ENCODE measurements around the gene CMTM3. TPM values are rescaled to one million over a fixed set of nuclear protein-coding genes. Genes with fewer than 3 reads are reported as not detected.

Gene CMTM3
- total RNA-seq, 4 donors from 2014 or later = 15.7 to 24.9 (median 19.3) TPM

GRCh38 chr16:66636199-66636598 lies 31.7 kb downstream of the CMTM3 start:
- peaks cover 0 to 14% of the 10 kb centered on the region in 2 donors for H3K36me3 ChIP-seq
- H3K9me3 ChIP-seq = no peaks in the 10 kb centered on the region
- H3K27me3 ChIP-seq = no peaks in the 10 kb centered on the region
- H3K27ac ChIP-seq = no peak overlapping the region
- WGBS, 2 donors (ENCODE audit: low coverage in 1 of 2) = 73 to 92% methylated on average over 2 to 5 of the region's 5 CpGs
- no peak for ATAC-seq
- no peak overlapping the region for H3K4me3 ChIP-seq
- TF ChIP-seq POLR2AphosphoS5 (IDR thresholded peaks at IDR 0.05) (no peak), CTCF (IDR thresholded peaks at IDR 0.05) (no peak), POLR2A (IDR thresholded peaks at IDR 0.05) (no peak), EP300 (IDR thresholded peaks at IDR 0.05) (no peak)
- H3K4me1 ChIP-seq = no peaks in the 10 kb centered on the region

GRCh38 chr16:66637806-66638205 lies 33.3 kb downstream of the CMTM3 start:
- Histone ChIP-seq H3K36me3 (peaks cover 0 to 14% of the 10 kb centered on the region in 2 donors), H3K4me1 (no peaks in the 10 kb centered on the region), H3K4me3 (no peak overlapping the region), H3K9me3 (no peaks in the 10 kb centered on the region), H3K27ac (no peak overlapping the region), H3K27me3 (no peaks in the 10 kb centered on the region)
- WGBS, 2 donors (ENCODE audit: low coverage in 1 of 2) = 90 to 97% methylated on average over 2 to 3 of the region's 3 CpGs
- TF ChIP-seq CTCF (IDR thresholded peaks at IDR 0.05) = no peak
- no peak for TF ChIP-seq POLR2AphosphoS5 (IDR thresholded peaks at IDR 0.05)
- TF ChIP-seq EP300 (IDR thresholded peaks at IDR 0.05) = no peak
- TF ChIP-seq POLR2A (IDR thresholded peaks at IDR 0.05) = no peak
- no peak for ATAC-seq

- Histone ChIP-seq H3K4me1 (no peaks in the 10 kb centered on the region), H3K27me3 (no peaks in the 10 kb centered on the region), H3K9me3 (no peaks in the 10 kb centered on the region), H3K4me3 (no peak overlapping the region), H3K36me3 (peaks cover 0 to 8% of the 10 kb centered on the region in 2 donors), H3K27ac (no peak overlapping the region)
- ATAC-seq = no peak
- TF ChIP-seq CTCF (IDR thresholded peaks at IDR 0.05) (no peak), POLR2AphosphoS5 (IDR thresholded peaks at IDR 0.05) (no peak), EP300 (IDR thresholded peaks at IDR 0.05) (no peak), POLR2A (IDR thresholded peaks at IDR 0.05) (no peak)
- WGBS, 2 donors (ENCODE audit: low coverage in 1 of 2) = 81 to 87% methylated on average over 5 to 6 of the region's 6 CpGs
Observed at GRCh38 chr16:66639091-66639885, 34.8 kb downstream of the CMTM3 start.

- TF ChIP-seq POLR2AphosphoS5 (IDR thresholded peaks at IDR 0.05) (no peak), EP300 (IDR thresholded peaks at IDR 0.05) (no peak), POLR2A (IDR thresholded peaks at IDR 0.05) (no peak), CTCF (IDR thresholded peaks at IDR 0.05) (no peak)
- Histone ChIP-seq H3K36me3 (no peaks in the 10 kb centered on the region), H3K27me3 (no peaks in the 10 kb centered on the region), H3K4me3 (no peak overlapping the region), H3K4me1 (no peaks in the 10 kb centered on the region), H3K27ac (no peak overlapping the region), H3K9me3 (no peaks in the 10 kb centered on the region)
- WGBS, 2 donors (ENCODE audit: low coverage in 1 of 2) = 83 to 93% methylated on average over 1 to 3 of the region's 3 CpGs
- no peak for ATAC-seq
Observed at GRCh38 chr16:66640724-66641314, 36.3 kb downstream of the CMTM3 start.

GRCh38 chr16:66641387-66641786 lies 36.9 kb downstream of the CMTM3 start:
- Histone ChIP-seq H3K27ac (no peak overlapping the region), H3K4me3 (no peak overlapping the region), H3K27me3 (no peaks in the 10 kb centered on the region), H3K9me3 (no peaks in the 10 kb centered on the region), H3K36me3 (no peaks in the 10 kb centered on the region), H3K4me1 (no peaks in the 10 kb centered on the region)
- TF ChIP-seq POLR2AphosphoS5 (IDR thresholded peaks at IDR 0.05) (no peak), EP300 (IDR thresholded peaks at IDR 0.05) (no peak), CTCF (IDR thresholded peaks at IDR 0.05) (no peak), POLR2A (IDR thresholded peaks at IDR 0.05) (no peak)
- WGBS, 2 donors (ENCODE audit: low coverage in 1 of 2) = 83 to 88% methylated on average over 1 of the region's 1 CpG
- ATAC-seq = no peak
